ENCODE data around the gene HABP2. TPM values are rescaled to one million over a fixed set of nuclear protein-coding genes. Genes with fewer than 3 reads are reported as not detected.

HABP2 gene
- total RNA-seq, 1 donor from 2014 or later: 0.11 TPM

GRCh38 chr10:113544392-113544791 is 8.5 kb upstream of the HABP2 start:
- DNase-seq (ENCODE audit: extremely low spot score, unreplicated experiment): no peak
- Mint-ChIP-seq H3K27me3 (ENCODE audit: unreplicated experiment) (peaks cover 8% of the 10 kb centered on the region), H3K9me3 (ENCODE audit: unreplicated experiment) (no peaks in the 10 kb centered on the region), H3K4me3 (ENCODE audit: unreplicated experiment) (no peak overlapping the region), H3K4me1 (ENCODE audit: unreplicated experiment) (peaks cover 2% of the 10 kb centered on the region), H3K36me3 (ENCODE audit: unreplicated experiment) (no peaks in the 10 kb centered on the region), H3K27ac (ENCODE audit: unreplicated experiment) (no peak overlapping the region)
- TF ChIP-seq CTCF (IDR thresholded peaks at IDR 0.05): no peak

GRCh38 chr10:113547426-113547825 is 5.4 kb upstream of the HABP2 start:
- no peak overlapping the region for H3K4me3 Mint-ChIP-seq (ENCODE audit: unreplicated experiment)
- H3K4me1 Mint-ChIP-seq (ENCODE audit: unreplicated experiment): peaks cover 8% of the 10 kb centered on the region
- H3K36me3 Mint-ChIP-seq (ENCODE audit: unreplicated experiment): no peaks in the 10 kb centered on the region
- TF ChIP-seq CTCF (IDR thresholded peaks at IDR 0.05): no peak
- no peak overlapping the region for H3K27ac Mint-ChIP-seq (ENCODE audit: unreplicated experiment)
- no peak for DNase-seq (ENCODE audit: extremely low spot score, unreplicated experiment)
- peaks cover 8% of the 10 kb centered on the region for H3K27me3 Mint-ChIP-seq (ENCODE audit: unreplicated experiment)
- peaks cover 6% of the 10 kb centered on the region for H3K9me3 Mint-ChIP-seq (ENCODE audit: unreplicated experiment)

GRCh38 chr10:113549856-113550255 is 3.0 kb upstream of the HABP2 start:
- DNase-seq (ENCODE audit: extremely low spot score, unreplicated experiment): no peak
- H3K27ac Mint-ChIP-seq (ENCODE audit: unreplicated experiment): peak overlapping the region; percentile 5
- TF ChIP-seq CTCF (IDR thresholded peaks at IDR 0.05): no peak

GRCh38 chr10:113550365-113550764 is 2.5 kb upstream of the HABP2 start:
- Mint-ChIP-seq H3K27me3 (ENCODE audit: unreplicated experiment) (peaks cover 3% of the 10 kb centered on the region), H3K27ac (ENCODE audit: unreplicated experiment) (peak overlapping the region; percentile 5), H3K4me1 (ENCODE audit: unreplicated experiment) (peaks cover 8% of the 10 kb centered on the region), H3K9me3 (ENCODE audit: unreplicated experiment) (peaks cover 6% of the 10 kb centered on the region), H3K4me3 (ENCODE audit: unreplicated experiment) (no peak overlapping the region), H3K36me3 (ENCODE audit: unreplicated experiment) (no peaks in the 10 kb centered on the region)
- no peak for DNase-seq (ENCODE audit: extremely low spot score, unreplicated experiment)
- TF ChIP-seq CTCF (IDR thresholded peaks at IDR 0.05): no peak

More at GRCh38 chr10:113549856-113550255, 3.0 kb upstream of the HABP2 start:
- no peaks in the 10 kb centered on the region for H3K36me3 Mint-ChIP-seq (ENCODE audit: unreplicated experiment)
- peaks cover 6% of the 10 kb centered on the region for H3K9me3 Mint-ChIP-seq (ENCODE audit: unreplicated experiment)
- H3K4me1 Mint-ChIP-seq (ENCODE audit: unreplicated experiment): peaks cover 8% of the 10 kb centered on the region
- H3K4me3 Mint-ChIP-seq (ENCODE audit: unreplicated experiment): no peak overlapping the region
- H3K27me3 Mint-ChIP-seq (ENCODE audit: unreplicated experiment): peaks cover 3% of the 10 kb centered on the region

GRCh38 chr10:113552014-113552413 is 839 bp upstream of the HABP2 start:
- H3K4me1 Mint-ChIP-seq (ENCODE audit: unreplicated experiment): peaks cover 8% of the 10 kb centered on the region
- no peak for TF ChIP-seq CTCF (IDR thresholded peaks at IDR 0.05)

More at GRCh38 chr10:113552014-113552413, 839 bp upstream of the HABP2 start:
- DNase-seq (ENCODE audit: extremely low spot score, unreplicated experiment): no peak
- H3K27ac Mint-ChIP-seq (ENCODE audit: unreplicated experiment): no peak overlapping the region
- no peak overlapping the region for H3K4me3 Mint-ChIP-seq (ENCODE audit: unreplicated experiment)
- no peaks in the 10 kb centered on the region for H3K36me3 Mint-ChIP-seq (ENCODE audit: unreplicated experiment)
- H3K9me3 Mint-ChIP-seq (ENCODE audit: unreplicated experiment): peaks cover 6% of the 10 kb centered on the region
- peaks cover 7% of the 10 kb centered on the region for H3K27me3 Mint-ChIP-seq (ENCODE audit: unreplicated experiment)
